Measurements from ENCODE around the gene PPP1R8. TPM values are rescaled to one million over a fixed set of nuclear protein-coding genes. Genes with fewer than 3 reads are reported as not detected.

PPP1R8 gene
- total RNA-seq, 1 donor from 2014 or later: 33.4 TPM

GRCh38 chr1:27878039-27878438 is 47.5 kb downstream of the PPP1R8 start:
- intact Hi-C loops (cut with DNase I): no loop called here
- Histone ChIP-seq H3K27ac (no peak overlapping the region), H3K36me3 (no peaks in the 10 kb centered on the region), H3K4me1 (peaks cover 12% of the 10 kb centered on the region), H3K4me3 (no peak overlapping the region), H3K9me3 (no peaks in the 10 kb centered on the region), H3K27me3 (no peaks in the 10 kb centered on the region)
- TF ChIP-seq POLR2A (IDR thresholded peaks at IDR 0.05) (no peak), POLR2AphosphoS5 (IDR thresholded peaks at IDR 0.05; ENCODE audit: insufficient read depth in 1 of 2, low read depth in 1 of 2) (no peak), CTCF (IDR thresholded peaks at IDR 0.05) (no peak)
- DNase-seq (ENCODE audit: extremely low spot score in 2 of 2): no peak

- H3K36me3 ChIP-seq: no peaks in the 10 kb centered on the region
- H3K4me3 ChIP-seq: no peak overlapping the region
- no peak for DNase-seq (ENCODE audit: extremely low spot score in 2 of 2)
- no peak overlapping the region for H3K27ac ChIP-seq
- intact Hi-C loops (cut with DNase I): no loop called here
- no peaks in the 10 kb centered on the region for H3K27me3 ChIP-seq
- TF ChIP-seq POLR2AphosphoS5 (IDR thresholded peaks at IDR 0.05; ENCODE audit: insufficient read depth in 1 of 2, low read depth in 1 of 2) (no peak), CTCF (IDR thresholded peaks at IDR 0.05) (no peak), POLR2A (IDR thresholded peaks at IDR 0.05) (no peak)
- peaks cover 9% of the 10 kb centered on the region for H3K4me1 ChIP-seq
- H3K9me3 ChIP-seq: no peaks in the 10 kb centered on the region
Observed at GRCh38 chr1:27878787-27879335, 48.3 kb downstream of the PPP1R8 start.

DNA sequence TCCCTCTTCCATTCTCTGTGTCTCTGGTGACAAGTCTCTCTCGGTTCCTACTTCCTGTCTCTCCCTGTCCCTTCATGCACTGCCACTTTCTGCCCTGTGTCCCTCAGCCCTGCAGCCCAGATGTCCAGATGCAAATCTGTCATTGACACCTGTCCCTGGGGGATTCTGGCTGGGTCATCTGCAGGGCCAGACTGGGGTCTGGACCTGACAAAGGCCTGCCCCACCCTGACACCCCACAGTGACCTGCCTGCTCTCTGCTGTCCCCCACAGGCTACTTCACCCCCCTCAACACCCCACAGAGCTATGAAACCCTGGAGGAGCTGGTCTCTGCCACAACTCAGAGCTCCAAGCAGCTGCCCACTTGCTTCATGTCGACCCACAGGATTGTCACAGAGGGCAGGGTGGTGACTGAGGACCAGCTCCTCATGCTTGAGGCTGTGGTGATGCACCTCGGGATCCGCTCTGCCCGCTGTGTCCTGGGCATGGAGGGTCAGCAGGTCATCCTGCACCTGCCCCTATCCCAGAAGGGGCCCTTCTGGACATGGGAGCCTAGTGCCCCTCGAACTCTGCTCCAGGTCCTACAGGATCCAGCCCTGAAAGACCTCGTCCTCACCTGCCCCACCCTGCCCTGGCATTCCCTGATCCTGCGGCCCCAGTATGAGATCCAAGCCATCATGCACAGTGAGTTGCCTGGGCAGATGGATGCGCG is 48.9 kb downstream of the PPP1R8 start:
- TF ChIP-seq CTCF (IDR thresholded peaks at IDR 0.05): no peak
- TF ChIP-seq POLR2AphosphoS5 (IDR thresholded peaks at IDR 0.05; ENCODE audit: insufficient read depth in 1 of 2, low read depth in 1 of 2): no peak

GRCh38 chr1:27882543-27882903 is 51.9 kb downstream of the PPP1R8 start:
- no peak for DNase-seq (ENCODE audit: extremely low spot score in 2 of 2)
- Histone ChIP-seq H3K4me1 (no peaks in the 10 kb centered on the region), H3K4me3 (no peak overlapping the region), H3K27me3 (no peaks in the 10 kb centered on the region), H3K9me3 (no peaks in the 10 kb centered on the region), H3K27ac (no peak overlapping the region), H3K36me3 (no peaks in the 10 kb centered on the region)
- TF ChIP-seq POLR2AphosphoS5 (IDR thresholded peaks at IDR 0.05; ENCODE audit: insufficient read depth in 1 of 2, low read depth in 1 of 2): no peak
- no peak for TF ChIP-seq POLR2A (IDR thresholded peaks at IDR 0.05)
- TF ChIP-seq CTCF (IDR thresholded peaks at IDR 0.05): no peak
- intact Hi-C loops (cut with DNase I): no loop called here

More for the DNA sequence above, 48.9 kb downstream of the PPP1R8 start:
- H3K4me3 ChIP-seq: no peak overlapping the region
- intact Hi-C loops (cut with DNase I): no loop called here
- H3K36me3 ChIP-seq: no peaks in the 10 kb centered on the region
- H3K27me3 ChIP-seq: no peaks in the 10 kb centered on the region
- H3K4me1 ChIP-seq: peaks cover 6% of the 10 kb centered on the region
- no peak for DNase-seq (ENCODE audit: extremely low spot score in 2 of 2)
- no peaks in the 10 kb centered on the region for H3K9me3 ChIP-seq
- no peak overlapping the region for H3K27ac ChIP-seq

- Histone ChIP-seq H3K4me1 (no peaks in the 10 kb centered on the region), H3K9me3 (no peaks in the 10 kb centered on the region), H3K36me3 (no peaks in the 10 kb centered on the region), H3K4me3 (no peak overlapping the region), H3K27ac (no peak overlapping the region), H3K27me3 (no peaks in the 10 kb centered on the region)
- intact Hi-C loops (cut with DNase I): no loop called here
- TF ChIP-seq CTCF (IDR thresholded peaks at IDR 0.05) (no peak), POLR2AphosphoS5 (IDR thresholded peaks at IDR 0.05; ENCODE audit: insufficient read depth in 1 of 2, low read depth in 1 of 2) (no peak), POLR2A (IDR thresholded peaks at IDR 0.05) (no peak)
- no peak for DNase-seq (ENCODE audit: extremely low spot score in 2 of 2)
Observed at GRCh38 chr1:27883536-27883935, 53.0 kb downstream of the PPP1R8 start.
